ENCODE measurements around the gene ABCD3. TPM values are rescaled to one million over a fixed set of nuclear protein-coding genes. Genes with fewer than 3 reads are reported as not detected.
"Not testable (repeated sequence)": the region's sequence is repeated elsewhere in the genome, so short reads cannot be mapped to it uniquely, and the experiment has no call there.

The ABCD3 gene
- total RNA-seq, 3 donors from 2014 or later (not counting 1 experiment from before 2014, with no cell fraction given), result 22.3 to 29.5 (median 27.6) TPM

DNA sequence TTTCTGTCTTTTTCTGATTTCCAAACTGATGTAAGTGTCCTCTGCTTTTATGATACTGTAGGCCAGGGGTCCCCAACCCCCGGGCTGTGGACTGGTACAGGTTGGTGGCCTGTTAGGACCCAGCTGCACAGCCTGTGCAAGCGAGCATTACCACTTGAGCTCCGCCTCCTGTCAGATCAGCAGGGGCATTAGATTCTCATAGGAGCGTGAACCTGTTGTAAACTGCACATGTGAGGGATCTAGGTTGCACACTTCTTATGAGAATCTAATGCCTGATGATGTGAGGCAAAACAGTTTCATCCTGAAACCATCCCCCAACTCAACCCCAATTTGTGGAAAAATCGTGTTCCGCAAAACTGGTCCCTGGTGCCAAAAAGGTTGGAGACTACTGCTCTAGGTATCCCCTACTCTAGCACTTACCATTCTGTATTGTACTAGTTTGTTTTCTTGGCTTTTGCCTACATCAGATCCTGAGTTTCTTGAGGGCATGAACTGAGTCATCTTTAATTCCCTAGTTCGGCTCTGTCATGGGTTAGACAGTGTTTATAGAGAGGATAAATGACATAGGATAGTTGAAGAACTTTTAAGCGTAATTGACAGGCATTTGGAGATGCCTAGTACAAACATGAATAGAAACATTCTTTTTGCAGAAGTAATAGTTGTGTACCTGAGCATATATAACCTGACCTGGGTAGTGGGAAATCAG lies 4.1 kb downstream of the ABCD3 start:
- H3K27ac Mint-ChIP-seq, result no peak overlapping the region
- intact Hi-C loops (cut with micrococcal nuclease), result no loop called here
- H3K36me3 Mint-ChIP-seq, result no peaks in the 10 kb centered on the region
- peaks cover 9% of the 10 kb centered on the region for H3K4me1 ChIP-seq (ENCODE audit: control insufficient read depth, insufficient read depth, low read length)
- DNase-seq, result no peak
- H3K4me1 Mint-ChIP-seq, result peaks cover 47 to 70% of the 10 kb centered on the region in 2 donors
- 91% methylated on average over 7 of the region's 8 CpGs for WGBS (ENCODE audit: insufficient coverage)
- H3K27ac ChIP-seq (ENCODE audit: low read length), result no peak overlapping the region
- no peaks in the 10 kb centered on the region for H3K27me3 Mint-ChIP-seq (ENCODE audit: low read depth in 2 of 2)
- H3K4me3 Mint-ChIP-seq, result no peak overlapping the region
- H3K9me3 Mint-ChIP-seq, result no peaks in the 10 kb centered on the region
- no peaks in the 10 kb centered on the region for H3K9me3 ChIP-seq (ENCODE audit: control insufficient read depth, insufficient read depth, low read length)
- H3K4me3 ChIP-seq (ENCODE audit: low read length), result no peak overlapping the region
- TF ChIP-seq, protein P1, sequence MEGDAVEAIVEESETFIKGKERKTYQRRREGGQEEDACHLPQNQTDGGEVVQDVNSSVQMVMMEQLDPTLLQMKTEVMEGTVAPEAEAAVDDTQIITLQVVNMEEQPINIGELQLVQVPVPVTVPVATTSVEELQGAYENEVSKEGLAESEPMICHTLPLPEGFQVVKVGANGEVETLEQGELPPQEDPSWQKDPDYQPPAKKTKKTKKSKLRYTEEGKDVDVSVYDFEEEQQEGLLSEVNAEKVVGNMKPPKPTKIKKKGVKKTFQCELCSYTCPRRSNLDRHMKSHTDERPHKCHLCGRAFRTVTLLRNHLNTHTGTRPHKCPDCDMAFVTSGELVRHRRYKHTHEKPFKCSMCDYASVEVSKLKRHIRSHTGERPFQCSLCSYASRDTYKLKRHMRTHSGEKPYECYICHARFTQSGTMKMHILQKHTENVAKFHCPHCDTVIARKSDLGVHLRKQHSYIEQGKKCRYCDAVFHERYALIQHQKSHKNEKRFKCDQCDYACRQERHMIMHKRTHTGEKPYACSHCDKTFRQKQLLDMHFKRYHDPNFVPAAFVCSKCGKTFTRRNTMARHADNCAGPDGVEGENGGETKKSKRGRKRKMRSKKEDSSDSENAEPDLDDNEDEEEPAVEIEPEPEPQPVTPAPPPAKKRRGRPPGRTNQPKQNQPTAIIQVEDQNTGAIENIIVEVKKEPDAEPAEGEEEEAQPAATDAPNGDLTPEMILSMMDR (IDR thresholded peaks at IDR 0.05), result no peak
- H3K36me3 ChIP-seq (ENCODE audit: control insufficient read depth, insufficient read depth, low read length), result no peaks in the 10 kb centered on the region
- H3K27me3 ChIP-seq (ENCODE audit: control insufficient read depth, insufficient read depth, low read length), result no peaks in the 10 kb centered on the region
- ATAC-seq, result no peak

DNA sequence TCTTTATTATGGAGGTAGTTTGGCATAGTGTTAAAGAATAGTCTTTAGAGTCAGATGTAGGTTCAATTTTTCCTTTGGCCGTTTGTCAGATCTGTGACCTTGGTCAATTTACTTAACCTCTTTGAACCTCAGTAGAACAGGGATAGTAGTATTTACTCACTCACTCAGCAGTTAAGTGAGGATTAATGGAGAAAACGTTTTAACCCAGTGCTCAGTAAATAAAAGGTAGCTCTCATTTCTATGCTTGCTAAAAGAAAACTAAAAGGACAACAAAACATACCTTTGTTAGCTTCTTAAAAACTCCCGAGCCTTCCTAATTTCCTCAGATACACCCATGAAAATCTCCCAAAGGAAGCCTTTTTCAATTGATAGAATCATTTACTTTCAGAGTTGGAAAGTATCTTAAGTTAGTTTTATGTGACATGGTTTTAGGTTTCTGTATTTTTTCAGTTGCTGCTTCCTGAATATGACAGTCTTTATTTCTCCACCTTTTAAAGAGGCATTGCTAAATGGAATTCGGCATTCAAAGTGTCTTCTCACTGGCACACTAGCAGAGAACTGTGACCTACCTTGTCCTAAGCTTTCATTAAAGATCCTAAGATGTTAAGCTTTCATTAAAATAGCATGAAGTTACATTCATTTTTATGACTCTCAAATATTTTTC lies 7.8 kb downstream of the ABCD3 start:
- intact Hi-C loops (cut with micrococcal nuclease), result no loop called here
- Histone ChIP-seq H3K27me3 (ENCODE audit: control insufficient read depth, insufficient read depth, low read length) (no peaks in the 10 kb centered on the region), H3K4me3 (ENCODE audit: low read length) (no peak overlapping the region), H3K27ac (ENCODE audit: low read length) (no peak overlapping the region), H3K4me1 (ENCODE audit: control insufficient read depth, insufficient read depth, low read length) (no peaks in the 10 kb centered on the region), H3K36me3 (ENCODE audit: control insufficient read depth, insufficient read depth, low read length) (no peaks in the 10 kb centered on the region), H3K9me3 (ENCODE audit: control insufficient read depth, insufficient read depth, low read length) (no peaks in the 10 kb centered on the region)
- Mint-ChIP-seq H3K27me3 (ENCODE audit: low read depth in 2 of 2) (no peaks in the 10 kb centered on the region), H3K27ac (peak overlapping the region in 1 of 2 donors; percentile 60), H3K4me3 (no peak overlapping the region), H3K9me3 (no peaks in the 10 kb centered on the region), H3K36me3 (no peaks in the 10 kb centered on the region), H3K4me1 (peaks cover 49 to 72% of the 10 kb centered on the region in 2 donors)
- TF ChIP-seq, protein P1 (IDR thresholded peaks at IDR 0.05), result no peak
- 46% methylated on average over 1 of the region's 4 CpGs for WGBS (ENCODE audit: insufficient coverage)
- no peak for DNase-seq
- ATAC-seq, result no peak

DNA sequence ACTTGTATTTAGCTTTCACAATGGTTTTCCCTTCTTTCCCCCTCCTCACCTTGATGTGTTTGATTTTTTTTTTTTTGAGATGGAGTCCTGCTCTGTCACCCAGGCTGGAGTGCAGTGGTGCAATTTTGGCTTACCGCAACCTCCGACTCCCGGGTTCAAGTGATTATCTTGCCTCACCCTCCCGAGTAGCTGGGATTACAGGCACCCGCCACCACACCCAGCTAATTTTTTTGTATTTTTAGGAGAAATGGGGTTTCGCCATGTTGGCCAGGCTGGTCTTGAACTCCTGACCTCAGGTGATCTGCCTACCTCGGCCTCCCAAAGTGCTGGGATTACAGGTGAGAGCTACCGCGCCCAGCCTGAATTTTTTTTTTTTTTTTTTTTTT lies 8.3 kb downstream of the ABCD3 start:
- WGBS (ENCODE audit: insufficient coverage), result 100% methylated on average over 9 of the region's 9 CpGs
- H3K4me1 ChIP-seq (ENCODE audit: control insufficient read depth, insufficient read depth, low read length); H3K36me3 ChIP-seq (ENCODE audit: control insufficient read depth, insufficient read depth, low read length); H3K27ac ChIP-seq (ENCODE audit: low read length); H3K4me3 Mint-ChIP-seq; H3K36me3 Mint-ChIP-seq; H3K4me3 ChIP-seq (ENCODE audit: low read length); DNase-seq; H3K9me3 ChIP-seq (ENCODE audit: control insufficient read depth, insufficient read depth, low read length); H3K27me3 ChIP-seq (ENCODE audit: control insufficient read depth, insufficient read depth, low read length); H3K27me3 Mint-ChIP-seq (ENCODE audit: low read depth in 2 of 2); intact Hi-C loops (cut with micrococcal nuclease); ATAC-seq; H3K9me3 Mint-ChIP-seq: not testable (repeated sequence)
- Mint-ChIP-seq H3K27ac (peak overlapping the region in 1 of 2 donors; percentile 60), H3K4me1 (peaks cover 49 to 68% of the 10 kb centered on the region in 2 donors)

DNA sequence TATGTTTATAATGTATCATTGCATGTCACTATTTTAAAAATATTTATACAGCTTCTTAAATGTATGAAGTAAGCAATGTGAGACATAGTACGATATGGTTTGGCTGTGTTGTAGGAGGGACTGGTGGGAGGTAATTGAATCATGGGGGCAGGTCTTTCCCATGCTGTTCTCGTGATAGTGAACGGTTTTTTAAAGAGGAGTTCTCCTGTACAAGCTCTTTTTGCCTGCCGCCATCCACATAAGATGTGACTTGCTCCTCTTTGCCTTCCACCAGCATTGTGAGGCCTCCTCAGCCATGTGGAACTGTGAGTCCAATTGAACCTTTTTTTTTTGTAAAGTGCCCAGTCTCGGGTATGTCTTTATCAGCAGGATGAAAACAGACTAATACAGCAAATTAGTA lies 10.3 kb downstream of the ABCD3 start:
- Mint-ChIP-seq H3K4me1 (peaks cover 44 to 50% of the 10 kb centered on the region in 2 donors), H3K9me3 (no peaks in the 10 kb centered on the region), H3K4me3 (no peak overlapping the region), H3K36me3 (no peaks in the 10 kb centered on the region), H3K27ac (no peak overlapping the region), H3K27me3 (ENCODE audit: low read depth in 2 of 2) (no peaks in the 10 kb centered on the region)
- Histone ChIP-seq H3K27me3 (ENCODE audit: control insufficient read depth, insufficient read depth, low read length) (no peaks in the 10 kb centered on the region), H3K4me1 (ENCODE audit: control insufficient read depth, insufficient read depth, low read length) (no peaks in the 10 kb centered on the region), H3K27ac (ENCODE audit: low read length) (no peak overlapping the region), H3K36me3 (ENCODE audit: control insufficient read depth, insufficient read depth, low read length) (no peaks in the 10 kb centered on the region), H3K4me3 (ENCODE audit: low read length) (no peak overlapping the region), H3K9me3 (ENCODE audit: control insufficient read depth, insufficient read depth, low read length) (no peaks in the 10 kb centered on the region)
- DNase-seq (no peak), ATAC-seq (no peak)
- intact Hi-C loops (cut with micrococcal nuclease), result no loop called here
- 91% methylated on average over 5 of the region's 5 CpGs for WGBS (ENCODE audit: insufficient coverage)
- TF ChIP-seq, protein P1 (IDR thresholded peaks at IDR 0.05), result no peak

DNA sequence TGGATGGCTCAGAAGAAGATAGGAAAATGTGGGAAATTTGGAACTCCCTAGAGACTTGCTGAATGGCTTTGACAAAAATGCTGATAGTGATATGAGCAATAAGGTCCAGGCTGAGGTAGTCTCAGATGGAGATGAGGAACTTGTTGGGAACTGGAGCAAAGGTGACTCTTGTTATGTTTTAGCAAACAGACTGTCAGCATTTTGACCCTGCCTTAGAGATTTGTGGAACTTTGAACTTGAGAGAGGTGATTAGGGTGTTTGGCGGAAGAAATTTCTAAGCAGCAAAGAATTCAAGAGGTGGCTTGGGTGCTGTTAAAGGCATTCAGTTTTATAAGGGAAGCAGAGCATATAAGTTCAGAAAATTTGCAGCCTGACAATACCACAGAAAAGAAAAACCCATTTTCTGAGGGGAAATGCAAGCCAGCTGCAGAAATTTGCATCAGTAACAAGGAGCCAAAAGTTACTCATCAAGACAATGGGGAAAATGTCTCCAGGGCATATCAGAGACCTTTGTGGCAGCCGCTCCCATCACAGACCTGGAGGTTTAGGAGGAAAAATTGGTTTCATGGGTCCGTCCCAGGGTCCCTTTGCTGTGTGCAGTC lies 10.8 kb downstream of the ABCD3 start:
- H3K27me3 ChIP-seq (ENCODE audit: control insufficient read depth, insufficient read depth, low read length); H3K27me3 Mint-ChIP-seq (ENCODE audit: low read depth in 2 of 2); H3K36me3 Mint-ChIP-seq; H3K36me3 ChIP-seq (ENCODE audit: control insufficient read depth, insufficient read depth, low read length); H3K4me3 Mint-ChIP-seq; H3K4me1 ChIP-seq (ENCODE audit: control insufficient read depth, insufficient read depth, low read length); DNase-seq; H3K27ac ChIP-seq (ENCODE audit: low read length); H3K9me3 Mint-ChIP-seq; ATAC-seq; H3K9me3 ChIP-seq (ENCODE audit: control insufficient read depth, insufficient read depth, low read length); H3K27ac Mint-ChIP-seq; H3K4me3 ChIP-seq (ENCODE audit: low read length); intact Hi-C loops (cut with micrococcal nuclease): not testable (repeated sequence)
- H3K4me1 Mint-ChIP-seq, result peaks cover 44 to 48% of the 10 kb centered on the region in 2 donors
- 97% methylated on average over 3 of the region's 3 CpGs for whole genome bisulfite sequencing (ENCODE audit: insufficient coverage)

All from natural killer cell (primary cell).